Measurements from ENCODE around the gene CEACAM7. TPM values are rescaled to one million over a fixed set of nuclear protein-coding genes. Genes with fewer than 3 reads are reported as not detected.

CEACAM7 gene
- total RNA-seq, 1 experiment from 2014 or later: not detected

GRCh38 chr19:41708481-41708880 lies 20.4 kb upstream of the CEACAM7 start, which contains the start of gene CEACAM5 (continued):
- TF ChIP-seq CTCF (IDR thresholded peaks at IDR 0.05 in 2 of 3, conservative IDR thresholded peaks at IDR 0.05 in 1 of 3; ENCODE audit: borderline replicate concordance in 1 of 3, insufficient read depth in 1 of 3, low read depth in 2 of 3, low read length in 2 of 3): no peak

- Histone ChIP-seq H3K9me2 (ENCODE audit: insufficient read depth) (no peaks in the 10 kb centered on the region), H3K79me2 (ENCODE audit: insufficient read depth, low read length) (no peaks in the 10 kb centered on the region), H3K9me3 (ENCODE audit: control insufficient read depth in 1 of 2, insufficient read depth in 1 of 2, low read depth in 1 of 2, low read length in 2 of 2) (no peaks in the 10 kb centered on the region), H3K4me3 (replicated peaks in 1 of 2; ENCODE audit: low read depth in 1 of 2, low read length in 2 of 2) (no peak overlapping the region), H2AFZ (ENCODE audit: low read depth, low read length, poor library complexity, severe bottlenecking) (no peak overlapping the region), H3K9ac (ENCODE audit: low read length) (no peak overlapping the region), H3K4me1 (ENCODE audit: control insufficient read depth in 1 of 2, insufficient read depth in 2 of 2, low read length in 2 of 2) (0 out of 4 replicates have a peak, but pooled peaks cover 0 to 4% of the 10 kb centered on the region in 2 experiments), H4K20me1 (ENCODE audit: insufficient read depth) (no peaks in the 10 kb centered on the region), H3K27me3 (ENCODE audit: insufficient read depth, low read length) (peaks cover 48% of the 10 kb centered on the region), H3K4me2 (ENCODE audit: low read length) (no peak overlapping the region), H3K36me3 (ENCODE audit: control insufficient read depth in 1 of 2, insufficient read depth in 2 of 2, low read length in 2 of 2) (no peaks in the 10 kb centered on the region), H3K27ac (ENCODE audit: low read depth, low read length) (no peak overlapping the region)
- CTCF ChIA-PET: interaction anchor here (1.2 to 2.6 kb wide), 8 partner anchors 11 to 87 kb away, joined by 3 to 41 read pairs (median 16); no protein-coding TSS in a partner anchor
- no peak for ATAC-seq
- no peak for DNase-seq (ENCODE audit: low read depth, low spot score)
- no TSS peak for BruUV-seq (replicated peaks)
- RAD21 ChIA-PET (ENCODE audit: low non-redundant PET in 1 of 2, low total read pairs in 2 of 2, uncharacterized antibody in 2 of 2, unreplicated experiment in 2 of 2): no interaction called here
- intact Hi-C loops (cut with micrococcal nuclease): loop anchor here (1.0 to 10.0 kb wide), 4 partner anchors 38 to 247 kb away; partner anchors contain the start of gene RABAC1
- POLR2A ChIA-PET: no interaction called here
- TF ChIP-seq CTCF (IDR thresholded peaks at IDR 0.05 in 2 of 3, conservative IDR thresholded peaks at IDR 0.05 in 1 of 3; ENCODE audit: borderline replicate concordance in 1 of 3, insufficient read depth in 1 of 3, low read depth in 2 of 3, low read length in 2 of 3): no peak
- no peak for TF ChIP-seq ZBTB33 (IDR thresholded peaks at IDR 0.05; ENCODE audit: extremely low read depth, insufficient replicate concordance, low read length)
- TF ChIP-seq FOSL1 (IDR thresholded peaks at IDR 0.05; ENCODE audit: low read depth): no peak
- TF ChIP-seq ELF1 (IDR thresholded peaks at IDR 0.05; ENCODE audit: borderline replicate concordance, low read depth): no peak
- TF ChIP-seq YY1 (IDR thresholded peaks at IDR 0.05; ENCODE audit: extremely low read depth, insufficient replicate concordance, low read depth, low read length): no peak
- TF ChIP-seq MAX (IDR thresholded peaks at IDR 0.05): no peak
- no peak for TF ChIP-seq EZH2phosphoT487 (IDR thresholded peaks at IDR 0.05; ENCODE audit: borderline replicate concordance)
- TF ChIP-seq POLR2A (IDR thresholded peaks at IDR 0.05; ENCODE audit: borderline replicate concordance, extremely low read depth, insufficient read depth, insufficient read length): no peak
- TF ChIP-seq ATF3 (IDR thresholded peaks at IDR 0.05): no peak
- TF ChIP-seq EGR1 (IDR thresholded peaks at IDR 0.05; ENCODE audit: low read depth): no peak
- TF ChIP-seq ZNF274 (IDR thresholded peaks at IDR 0.05; ENCODE audit: low read depth, low read length): no peak
- TF ChIP-seq JUND (IDR thresholded peaks at IDR 0.05): no peak
- no peak for TF ChIP-seq SP1 (IDR thresholded peaks at IDR 0.05; ENCODE audit: low read depth)
- no peak for TF ChIP-seq SRF (IDR thresholded peaks at IDR 0.05; ENCODE audit: low read depth)
- no peak for TF ChIP-seq CBX3 (IDR thresholded peaks at IDR 0.05; ENCODE audit: low read depth)
Observed at GRCh38 chr19:41707871-41708371, 19.9 kb upstream of the CEACAM7 start.
